Measurements from ENCODE around the gene FOXC1. TPM values are rescaled to one million over a fixed set of nuclear protein-coding genes. Genes with fewer than 3 reads are reported as not detected.
A peak's percentile ranks its signal among the peaks of the same experiment; 100 is the strongest.

FOXC1 gene
- total RNA-seq, 1 donor from 2014 or later, result 7.1 TPM

DNA sequence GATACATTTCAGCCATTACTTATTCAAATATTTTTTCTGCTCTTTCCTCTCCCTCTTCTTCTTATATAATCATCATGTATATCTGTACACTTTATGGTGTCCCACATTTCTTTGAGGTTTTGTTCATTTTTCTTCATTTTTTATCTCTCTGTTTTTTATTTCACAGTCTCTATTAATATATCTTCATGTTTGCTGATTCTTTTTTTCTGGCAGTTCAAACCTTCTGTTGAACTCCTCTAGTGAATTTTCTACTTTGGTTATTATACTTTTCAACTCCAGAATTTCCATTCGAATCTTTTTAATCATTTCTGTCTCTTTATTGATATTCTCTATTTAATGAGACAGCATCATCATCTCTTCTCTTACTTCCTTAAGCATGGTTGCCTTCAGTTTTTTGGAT is 38.9 kb upstream of the FOXC1 start:
- no peak for DNase-seq
- H3K9me3 ChIP-seq (replicated peaks), result peaks cover 43% of the 10 kb centered on the region
- peaks cover 2% of the 10 kb centered on the region for H3K4me1 ChIP-seq
- no peak overlapping the region for H3K4me3 ChIP-seq
- TF ChIP-seq, protein P1, sequence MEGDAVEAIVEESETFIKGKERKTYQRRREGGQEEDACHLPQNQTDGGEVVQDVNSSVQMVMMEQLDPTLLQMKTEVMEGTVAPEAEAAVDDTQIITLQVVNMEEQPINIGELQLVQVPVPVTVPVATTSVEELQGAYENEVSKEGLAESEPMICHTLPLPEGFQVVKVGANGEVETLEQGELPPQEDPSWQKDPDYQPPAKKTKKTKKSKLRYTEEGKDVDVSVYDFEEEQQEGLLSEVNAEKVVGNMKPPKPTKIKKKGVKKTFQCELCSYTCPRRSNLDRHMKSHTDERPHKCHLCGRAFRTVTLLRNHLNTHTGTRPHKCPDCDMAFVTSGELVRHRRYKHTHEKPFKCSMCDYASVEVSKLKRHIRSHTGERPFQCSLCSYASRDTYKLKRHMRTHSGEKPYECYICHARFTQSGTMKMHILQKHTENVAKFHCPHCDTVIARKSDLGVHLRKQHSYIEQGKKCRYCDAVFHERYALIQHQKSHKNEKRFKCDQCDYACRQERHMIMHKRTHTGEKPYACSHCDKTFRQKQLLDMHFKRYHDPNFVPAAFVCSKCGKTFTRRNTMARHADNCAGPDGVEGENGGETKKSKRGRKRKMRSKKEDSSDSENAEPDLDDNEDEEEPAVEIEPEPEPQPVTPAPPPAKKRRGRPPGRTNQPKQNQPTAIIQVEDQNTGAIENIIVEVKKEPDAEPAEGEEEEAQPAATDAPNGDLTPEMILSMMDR (IDR thresholded peaks at IDR 0.05; ENCODE audit: borderline replicate concordance), result no peak
- no peak overlapping the region for H3K27ac ChIP-seq (replicated peaks)
- intact Hi-C loops (cut with micrococcal nuclease), result no loop called here
- no peaks in the 10 kb centered on the region for H3K36me3 ChIP-seq
- H3K27me3 ChIP-seq (ENCODE audit: low read depth), result peaks cover under 1% of the 10 kb centered on the region

DNA sequence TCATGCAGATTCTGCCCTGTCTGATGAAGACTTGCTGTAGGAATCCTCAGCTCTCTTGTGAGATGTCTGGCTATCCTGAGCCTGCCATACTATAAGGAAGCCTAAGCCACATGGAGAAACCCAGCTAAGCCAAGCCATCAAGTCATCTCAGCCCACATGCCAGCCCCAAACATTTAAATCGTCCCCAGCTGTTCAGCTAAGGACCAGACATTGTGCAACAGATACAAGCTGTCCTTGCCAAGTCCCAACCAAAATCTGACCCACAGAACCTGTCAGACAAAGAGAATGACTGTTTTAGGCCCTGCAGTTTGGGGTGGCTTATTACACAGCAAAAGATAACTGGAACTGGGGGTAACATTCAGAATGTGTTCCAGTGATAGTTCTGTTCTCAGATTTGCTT is 36.8 kb upstream of the FOXC1 start:
- TF ChIP-seq, protein P1 (IDR thresholded peaks at IDR 0.05; ENCODE audit: borderline replicate concordance), result no peak
- Histone ChIP-seq H3K4me1 (peaks cover 6% of the 10 kb centered on the region), H3K9me3 (replicated peaks) (peaks cover 43% of the 10 kb centered on the region), H3K4me3 (no peak overlapping the region), H3K27ac (replicated peaks) (no peak overlapping the region), H3K27me3 (ENCODE audit: low read depth) (peaks cover 11% of the 10 kb centered on the region), H3K36me3 (no peaks in the 10 kb centered on the region)
- no peak for DNase-seq
- intact Hi-C loops (cut with micrococcal nuclease), result no loop called here

DNA sequence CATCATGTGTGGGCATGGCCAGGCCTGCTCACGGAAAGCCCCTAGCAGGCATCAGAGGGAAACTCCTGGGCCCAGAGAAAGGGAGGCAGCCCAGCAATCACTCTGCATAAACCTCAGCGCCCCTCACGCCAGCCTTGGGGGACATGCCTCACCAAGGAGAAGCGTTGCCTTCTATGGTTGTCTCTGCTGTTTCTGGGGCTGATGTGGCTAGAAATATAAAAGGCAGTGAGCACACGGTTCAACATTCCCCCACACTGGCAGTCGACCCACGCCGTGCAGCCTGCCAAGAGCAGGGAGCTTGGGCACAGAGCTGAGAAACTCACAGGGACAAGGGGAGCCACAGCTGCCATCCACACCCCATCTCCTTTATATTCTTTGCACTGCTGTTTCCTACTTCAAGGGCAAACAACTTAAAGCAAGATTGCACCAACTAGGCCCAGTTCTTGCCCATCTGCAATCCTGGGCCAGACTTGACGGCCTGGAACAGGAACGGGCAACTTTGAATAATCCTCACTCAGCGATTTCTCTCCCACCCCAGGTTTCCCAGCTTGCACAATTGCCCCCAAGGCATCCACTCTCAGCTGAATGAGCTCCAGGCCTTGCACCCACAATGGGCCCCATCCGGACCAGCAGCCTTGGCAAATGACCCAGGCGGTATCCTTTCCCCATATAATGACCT is 35.5 kb upstream of the FOXC1 start:
- peaks cover 35% of the 10 kb centered on the region for H3K9me3 ChIP-seq (replicated peaks)
- no peak for DNase-seq
- no peak overlapping the region for H3K4me3 ChIP-seq
- peaks cover 11% of the 10 kb centered on the region for H3K27me3 ChIP-seq (ENCODE audit: low read depth)
- peaks cover 6% of the 10 kb centered on the region for H3K4me1 ChIP-seq
- TF ChIP-seq, protein P1 (IDR thresholded peaks at IDR 0.05; ENCODE audit: borderline replicate concordance), result no peak
- intact Hi-C loops (cut with micrococcal nuclease), result no loop called here
- no peaks in the 10 kb centered on the region for H3K36me3 ChIP-seq
- H3K27ac ChIP-seq (replicated peaks), result no peak overlapping the region

DNA sequence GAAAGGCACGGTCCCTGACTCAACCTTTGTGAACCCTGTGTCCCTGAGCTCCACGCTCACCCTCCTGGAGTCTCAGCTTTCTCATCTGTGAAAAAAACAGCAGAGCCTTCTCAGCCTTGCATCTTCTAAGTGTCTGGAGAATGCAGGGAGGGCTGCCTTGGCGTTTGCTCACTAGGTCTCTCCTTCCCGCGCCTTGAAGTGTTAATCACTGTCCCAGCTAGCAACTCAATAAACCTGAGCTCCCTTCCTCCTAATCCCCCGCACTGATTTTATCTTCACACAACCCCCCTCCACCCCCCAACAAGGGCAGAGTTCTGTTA is 34.9 kb upstream of the FOXC1 start:
- TF ChIP-seq, protein P1 (IDR thresholded peaks at IDR 0.05; ENCODE audit: borderline replicate concordance), result no peak
- H3K4me3 ChIP-seq, result no peak overlapping the region
- H3K9me3 ChIP-seq (replicated peaks), result peaks cover 28% of the 10 kb centered on the region
- intact Hi-C loops (cut with micrococcal nuclease), result no loop called here
- peak overlapping the region; percentile 69 for H3K27ac ChIP-seq (replicated peaks)
- no peaks in the 10 kb centered on the region for H3K36me3 ChIP-seq
- DNase-seq, result no peak
- H3K27me3 ChIP-seq (ENCODE audit: low read depth), result peaks cover 11% of the 10 kb centered on the region
- H3K4me1 ChIP-seq, result peaks cover 6% of the 10 kb centered on the region

DNA sequence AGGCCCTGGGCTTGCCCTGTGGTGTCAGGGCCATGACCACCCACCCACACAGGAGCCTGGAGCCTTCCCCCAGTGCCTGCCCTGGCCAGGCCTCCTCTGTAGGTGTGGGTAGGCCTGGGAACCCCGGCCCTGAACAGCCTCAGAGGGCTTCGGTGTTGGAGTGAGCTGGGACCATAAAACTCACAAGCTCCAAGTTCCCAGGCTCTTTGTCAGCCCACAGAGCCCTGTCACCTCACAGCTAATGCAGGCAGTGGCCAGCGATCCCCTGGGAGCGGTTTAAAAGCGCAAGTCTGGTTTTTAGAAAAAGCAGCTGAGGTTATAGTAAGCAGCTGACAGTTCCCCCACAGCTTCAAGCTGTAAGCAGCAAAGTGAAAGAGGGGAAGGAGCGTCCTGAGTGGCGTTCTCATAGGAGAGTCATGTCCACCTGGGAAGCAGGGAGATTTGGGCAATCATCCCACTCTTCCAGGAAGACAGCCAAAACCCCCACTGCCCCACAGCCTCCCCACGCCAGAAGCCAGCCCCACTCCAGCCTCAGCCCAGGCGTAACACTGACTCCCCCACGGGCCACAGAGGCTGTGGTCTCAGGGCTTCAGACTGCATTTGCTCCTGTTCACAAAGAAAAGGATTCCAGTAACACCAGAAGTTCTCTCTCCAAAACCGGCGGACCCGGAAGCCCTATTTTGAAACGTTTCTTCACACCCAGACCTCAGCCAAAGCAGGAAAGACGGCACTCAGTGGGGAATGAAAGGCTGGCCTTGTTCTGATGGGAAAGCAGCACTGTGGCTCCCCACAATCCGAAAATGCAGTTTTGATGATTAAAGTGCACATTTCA is 34.3 kb upstream of the FOXC1 start:
- Histone ChIP-seq H3K27ac (replicated peaks) (peak overlapping the region; percentile 69), H3K27me3 (ENCODE audit: low read depth) (peaks cover 11% of the 10 kb centered on the region), H3K36me3 (no peaks in the 10 kb centered on the region), H3K9me3 (replicated peaks) (peaks cover 23% of the 10 kb centered on the region), H3K4me3 (peak overlapping the region; percentile 40), H3K4me1 (peaks cover 6% of the 10 kb centered on the region)
- peak; percentile 33 for DNase-seq
- TF ChIP-seq, protein P1 (IDR thresholded peaks at IDR 0.05; ENCODE audit: borderline replicate concordance), result no peak
- intact Hi-C loops (cut with micrococcal nuclease), result no loop called here
